Skeletal muscle satellite cell (primary cell): Measurements from ENCODE around the gene SMAD1.

ENCODE experiments used
- H3K27me3 ChIP-seq: 2 replicates; pipeline ENCODE4 v1.7.0; 2013; ENCODE audit warnings: low read length; ENCODE audit not compliant: control insufficient read depth, insufficient read depth
- H3K36me3 ChIP-seq: 2 replicates; pipeline ENCODE4 v1.7.0; 2013; ENCODE audit warnings: mild to moderate bottlenecking, control low read depth, low read length; ENCODE audit not compliant: insufficient read depth
- H3K4me1 ChIP-seq: 2 replicates; pipeline ENCODE4 v1.7.0; 2013; ENCODE audit warnings: low read length; ENCODE audit not compliant: control insufficient read depth, insufficient read depth
- H3K4me2 ChIP-seq: 2 replicates; pipeline ENCODE4 v1.7.0; 2013; ENCODE audit warnings: mild to moderate bottlenecking, low read length
- H3K4me3 ChIP-seq: 2 replicates; pipeline ENCODE4 v1.7.0; 2013; ENCODE audit warnings: low read length
- H3K9ac ChIP-seq: 2 replicates; pipeline ENCODE4 v1.7.0; 2013; ENCODE audit warnings: mild to moderate bottlenecking, low read depth, low read length, moderate library complexity
- H3K9me3 ChIP-seq: replicated peaks from 2 replicates; pipeline ENCODE4 v1.7.0; 2013; ENCODE audit warnings: mild to moderate bottlenecking, control low read depth, low read length

The SMAD1 gene

DNA sequence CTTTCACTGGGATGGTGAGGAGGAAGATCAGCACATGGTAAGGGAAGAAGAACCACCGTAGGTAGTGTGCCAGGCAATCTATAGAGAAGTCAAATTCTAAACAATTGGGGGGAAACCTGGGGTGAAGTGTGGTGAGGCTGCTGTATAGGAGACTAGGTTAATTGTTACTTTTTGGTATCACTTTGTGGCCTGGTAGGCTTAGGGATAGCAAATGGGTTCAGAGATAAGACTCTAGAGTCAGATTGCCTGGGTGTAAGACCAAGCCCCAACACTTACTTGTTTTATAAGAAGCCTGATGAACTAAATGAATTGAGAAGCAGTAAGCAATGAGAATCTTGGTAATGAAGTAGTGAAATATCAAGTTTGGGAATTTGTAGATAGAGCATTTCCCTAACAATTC lies 8.7 kb downstream of the SMAD1 start:
- H3K36me3 ChIP-seq: no peaks in the 10 kb centered on the region
- no peak overlapping the region for H3K4me2 ChIP-seq
- no peak overlapping the region for H3K9ac ChIP-seq
- no peaks in the 10 kb centered on the region for H3K27me3 ChIP-seq
- no peaks in the 10 kb centered on the region for H3K4me1 ChIP-seq
- no peaks in the 10 kb centered on the region for H3K9me3 ChIP-seq
- no peak overlapping the region for H3K4me3 ChIP-seq

DNA sequence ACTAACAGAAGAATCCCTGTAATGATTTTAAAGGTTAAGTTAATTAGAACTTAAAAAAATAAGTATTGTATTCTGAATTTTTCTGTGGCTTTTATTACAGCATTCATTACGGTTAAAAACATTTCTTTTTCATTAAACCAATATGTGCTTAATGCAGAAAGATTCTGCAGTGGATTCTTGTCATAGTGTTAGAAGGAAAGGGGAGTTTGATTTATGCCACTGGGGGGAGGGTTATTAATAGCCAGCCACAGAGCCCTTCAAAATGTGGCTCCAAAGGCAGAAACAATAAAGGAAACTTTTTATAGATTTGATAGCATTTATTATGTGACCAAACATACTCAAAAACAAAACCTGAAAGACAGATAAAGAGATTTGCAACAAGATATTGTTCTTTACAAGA lies 9.1 kb downstream of the SMAD1 start:
- no peak overlapping the region for H3K9ac ChIP-seq
- no peaks in the 10 kb centered on the region for H3K36me3 ChIP-seq
- H3K27me3 ChIP-seq: no peaks in the 10 kb centered on the region
- H3K4me3 ChIP-seq: no peak overlapping the region
- no peak overlapping the region for H3K4me2 ChIP-seq
- no peaks in the 10 kb centered on the region for H3K9me3 ChIP-seq
- H3K4me1 ChIP-seq: no peaks in the 10 kb centered on the region

- Histone ChIP-seq H3K9me3 (no peaks in the 10 kb centered on the region), H3K4me1 (no peaks in the 10 kb centered on the region), H3K36me3 (no peaks in the 10 kb centered on the region), H3K4me2 (no peak overlapping the region), H3K27me3 (no peaks in the 10 kb centered on the region), H3K9ac (no peak overlapping the region), H3K4me3 (no peak overlapping the region)
Measured at GRCh38 chr4:145492376-145492775, 10.7 kb downstream of the SMAD1 start.

GRCh38 chr4:145493166-145493565 lies 11.5 kb downstream of the SMAD1 start:
- H3K36me3 ChIP-seq: no peaks in the 10 kb centered on the region
- no peaks in the 10 kb centered on the region for H3K27me3 ChIP-seq
- H3K4me1 ChIP-seq: no peaks in the 10 kb centered on the region
- H3K4me3 ChIP-seq: no peak overlapping the region
- H3K9me3 ChIP-seq: no peaks in the 10 kb centered on the region
- no peak overlapping the region for H3K4me2 ChIP-seq
- H3K9ac ChIP-seq: no peak overlapping the region

GRCh38 chr4:145494666-145495270 lies 13.1 kb downstream of the SMAD1 start:
- H3K9ac ChIP-seq: no peak overlapping the region
- no peaks in the 10 kb centered on the region for H3K27me3 ChIP-seq
- no peak overlapping the region for H3K4me3 ChIP-seq
- H3K4me2 ChIP-seq: no peak overlapping the region
- H3K36me3 ChIP-seq: no peaks in the 10 kb centered on the region
- no peaks in the 10 kb centered on the region for H3K4me1 ChIP-seq
- no peaks in the 10 kb centered on the region for H3K9me3 ChIP-seq

DNA sequence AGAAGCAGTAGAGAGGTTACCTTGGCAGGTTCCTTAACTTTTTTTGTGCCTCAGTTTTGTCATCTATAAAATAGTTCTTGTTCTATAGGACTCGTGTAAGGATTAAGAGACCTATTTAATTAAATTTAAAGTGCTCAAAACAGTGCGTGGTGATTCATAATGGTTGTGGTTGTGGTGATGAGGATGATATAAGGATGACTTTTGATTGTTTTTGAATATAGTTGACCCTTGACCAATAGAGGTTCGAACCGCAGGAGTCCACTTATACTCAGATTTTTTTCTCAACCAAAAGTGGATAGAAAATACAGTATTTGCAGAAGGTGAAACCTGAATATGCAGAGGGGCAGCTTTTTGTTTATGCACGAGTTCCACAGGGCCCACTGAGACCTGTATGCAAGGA lies 14.6 kb downstream of the SMAD1 start:
- no peaks in the 10 kb centered on the region for H3K9me3 ChIP-seq
- H3K4me3 ChIP-seq: no peak overlapping the region
- no peaks in the 10 kb centered on the region for H3K4me1 ChIP-seq
- H3K27me3 ChIP-seq: no peaks in the 10 kb centered on the region
- H3K4me2 ChIP-seq: no peak overlapping the region
- no peaks in the 10 kb centered on the region for H3K36me3 ChIP-seq
- H3K9ac ChIP-seq: no peak overlapping the region

- no peak overlapping the region for H3K4me2 ChIP-seq
- H3K4me3 ChIP-seq: no peak overlapping the region
- no peaks in the 10 kb centered on the region for H3K4me1 ChIP-seq
- no peaks in the 10 kb centered on the region for H3K27me3 ChIP-seq
- H3K9me3 ChIP-seq: no peaks in the 10 kb centered on the region
- no peak overlapping the region for H3K9ac ChIP-seq
- H3K36me3 ChIP-seq: no peaks in the 10 kb centered on the region
Measured at GRCh38 chr4:145497199-145498149, 15.8 kb downstream of the SMAD1 start.

DNA sequence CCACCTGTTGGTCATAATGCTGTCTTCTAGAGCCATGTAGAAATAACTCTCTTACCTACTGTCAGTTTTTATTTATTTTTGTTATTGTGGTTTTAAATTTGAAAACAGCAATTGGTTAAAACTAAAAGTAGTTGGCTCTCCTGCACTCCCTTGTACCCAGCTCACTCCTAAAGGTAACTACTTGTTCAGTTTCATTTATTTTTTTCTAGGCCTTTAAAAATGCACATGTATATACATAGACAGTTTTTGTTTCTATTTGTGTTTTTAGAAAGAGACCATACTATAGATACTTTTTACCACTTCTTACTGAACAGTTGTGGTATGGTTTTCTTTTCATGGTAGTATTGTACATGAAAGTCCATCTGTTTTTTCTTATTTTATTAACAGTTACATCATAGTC lies 16.8 kb downstream of the SMAD1 start:
- Histone ChIP-seq H3K9me3 (no peaks in the 10 kb centered on the region), H3K36me3 (no peaks in the 10 kb centered on the region), H3K9ac (no peak overlapping the region), H3K4me1 (no peaks in the 10 kb centered on the region), H3K4me3 (no peak overlapping the region), H3K27me3 (no peaks in the 10 kb centered on the region), H3K4me2 (no peak overlapping the region)

DNA sequence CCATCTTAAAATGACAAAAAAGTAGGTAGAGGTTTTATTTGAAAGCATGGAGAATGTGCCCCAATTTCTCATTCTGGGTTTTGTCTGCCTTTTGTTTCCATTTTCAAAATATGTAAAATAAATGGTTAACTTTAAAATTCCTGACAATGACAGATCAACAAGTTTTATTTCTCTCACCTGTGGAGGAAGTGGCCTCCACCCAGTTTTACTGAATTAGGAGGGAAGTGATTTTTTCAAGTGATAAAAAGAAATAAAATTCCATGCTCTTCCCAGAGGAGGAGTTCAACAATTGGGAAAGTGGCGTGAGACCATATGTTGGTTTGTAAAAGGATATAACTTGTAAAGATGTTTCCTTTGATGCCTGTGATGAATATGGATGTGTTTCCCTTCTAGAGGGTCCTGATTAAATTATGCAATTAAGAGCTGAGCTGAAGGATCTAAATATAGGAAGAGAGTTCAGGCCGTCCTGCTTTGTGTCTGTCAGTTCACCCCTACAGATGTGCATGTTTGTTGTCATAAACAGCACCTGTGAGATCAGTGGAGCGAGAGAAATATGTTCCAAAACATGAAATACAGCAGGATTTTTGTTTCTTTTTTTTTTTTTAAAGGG lies 19.5 kb downstream of the SMAD1 start:
- H3K4me1 ChIP-seq: no peaks in the 10 kb centered on the region
- no peak overlapping the region for H3K4me2 ChIP-seq
- H3K27me3 ChIP-seq: no peaks in the 10 kb centered on the region
- no peak overlapping the region for H3K4me3 ChIP-seq
- H3K36me3 ChIP-seq: no peaks in the 10 kb centered on the region
- no peaks in the 10 kb centered on the region for H3K9me3 ChIP-seq
- H3K9ac ChIP-seq: no peak overlapping the region

- Histone ChIP-seq H3K4me1 (peaks cover 4% of the 10 kb centered on the region), H3K9ac (no peak overlapping the region), H3K36me3 (no peaks in the 10 kb centered on the region), H3K27me3 (no peaks in the 10 kb centered on the region), H3K4me2 (no peak overlapping the region), H3K9me3 (no peaks in the 10 kb centered on the region), H3K4me3 (no peak overlapping the region)
Measured at GRCh38 chr4:145502809-145503208, 21.2 kb downstream of the SMAD1 start.

GRCh38 chr4:145503486-145504072 lies 21.9 kb downstream of the SMAD1 start:
- H3K27me3 ChIP-seq: no peaks in the 10 kb centered on the region
- H3K4me1 ChIP-seq: peaks cover 4% of the 10 kb centered on the region
- H3K9me3 ChIP-seq: no peaks in the 10 kb centered on the region
- no peak overlapping the region for H3K4me3 ChIP-seq
- no peak overlapping the region for H3K4me2 ChIP-seq
- no peaks in the 10 kb centered on the region for H3K36me3 ChIP-seq
- H3K9ac ChIP-seq: no peak overlapping the region
